ENCODE data around the gene SRGAP1.
A peak's percentile ranks its signal among the peaks of the same experiment; 100 is the strongest.

Gene SRGAP1

GRCh38 chr12:63927511-63927910 lies 83.0 kb downstream of the SRGAP1 start:
- DNase-seq (ENCODE audit: low read depth in 2 of 2) = no peak
- H3K4me3 ChIP-seq (replicated peaks in 1 of 2; ENCODE audit: low read depth in 2 of 2, low read length in 2 of 2) = no peak overlapping the region
- TF ChIP-seq CTCF (IDR thresholded peaks at IDR 0.05; ENCODE audit: low read depth, low read length) = no peak

GRCh38 chr12:63928305-63928704 lies 83.8 kb downstream of the SRGAP1 start:
- TF ChIP-seq CTCF (IDR thresholded peaks at IDR 0.05; ENCODE audit: low read depth, low read length) = no peak
- H3K4me3 ChIP-seq (replicated peaks in 1 of 2; ENCODE audit: low read depth in 2 of 2, low read length in 2 of 2) = no peak overlapping the region
- no peak for DNase-seq (ENCODE audit: low read depth in 2 of 2)

GRCh38 chr12:63929426-63929825 lies 84.9 kb downstream of the SRGAP1 start:
- DNase-seq (ENCODE audit: low read depth in 2 of 2) = no peak
- H3K4me3 ChIP-seq (replicated peaks in 1 of 2; ENCODE audit: low read depth in 2 of 2, low read length in 2 of 2) = no peak overlapping the region
- no peak for TF ChIP-seq CTCF (IDR thresholded peaks at IDR 0.05; ENCODE audit: low read depth, low read length)

- TF ChIP-seq CTCF (IDR thresholded peaks at IDR 0.05; ENCODE audit: low read depth, low read length) = no peak
- DNase-seq (ENCODE audit: low read depth in 2 of 2) = peak; percentile 52 to 83
- H3K4me3 ChIP-seq (replicated peaks in 1 of 2; ENCODE audit: low read depth in 2 of 2, low read length in 2 of 2) = no peak overlapping the region
Observed at GRCh38 chr12:63930971-63931370, 86.5 kb downstream of the SRGAP1 start.

GRCh38 chr12:63931703-63932102 lies 87.2 kb downstream of the SRGAP1 start:
- TF ChIP-seq CTCF (IDR thresholded peaks at IDR 0.05; ENCODE audit: low read depth, low read length) = no peak
- no peak overlapping the region for H3K4me3 ChIP-seq (replicated peaks in 1 of 2; ENCODE audit: low read depth in 2 of 2, low read length in 2 of 2)
- DNase-seq (ENCODE audit: low read depth in 2 of 2) = no peak

- no peak for DNase-seq (ENCODE audit: low read depth in 2 of 2)
- TF ChIP-seq CTCF (IDR thresholded peaks at IDR 0.05; ENCODE audit: low read depth, low read length) = no peak
Observed at GRCh38 chr12:63934936-63935335, 90.4 kb downstream of the SRGAP1 start.

GRCh38 chr12:63935361-63935760 lies 90.9 kb downstream of the SRGAP1 start:
- DNase-seq (ENCODE audit: low read depth in 2 of 2) = peak in 1 of 2 donors; percentile 39
- no peak for TF ChIP-seq CTCF (IDR thresholded peaks at IDR 0.05; ENCODE audit: low read depth, low read length)
- H3K4me3 ChIP-seq (replicated peaks in 1 of 2; ENCODE audit: low read depth in 2 of 2, low read length in 2 of 2) = no peak overlapping the region

More at GRCh38 chr12:63934936-63935335, 90.4 kb downstream of the SRGAP1 start:
- H3K4me3 ChIP-seq (replicated peaks in 1 of 2; ENCODE audit: low read depth in 2 of 2, low read length in 2 of 2) = no peak overlapping the region
